ENCODE measurements around the gene CRYBG1.

DNA sequence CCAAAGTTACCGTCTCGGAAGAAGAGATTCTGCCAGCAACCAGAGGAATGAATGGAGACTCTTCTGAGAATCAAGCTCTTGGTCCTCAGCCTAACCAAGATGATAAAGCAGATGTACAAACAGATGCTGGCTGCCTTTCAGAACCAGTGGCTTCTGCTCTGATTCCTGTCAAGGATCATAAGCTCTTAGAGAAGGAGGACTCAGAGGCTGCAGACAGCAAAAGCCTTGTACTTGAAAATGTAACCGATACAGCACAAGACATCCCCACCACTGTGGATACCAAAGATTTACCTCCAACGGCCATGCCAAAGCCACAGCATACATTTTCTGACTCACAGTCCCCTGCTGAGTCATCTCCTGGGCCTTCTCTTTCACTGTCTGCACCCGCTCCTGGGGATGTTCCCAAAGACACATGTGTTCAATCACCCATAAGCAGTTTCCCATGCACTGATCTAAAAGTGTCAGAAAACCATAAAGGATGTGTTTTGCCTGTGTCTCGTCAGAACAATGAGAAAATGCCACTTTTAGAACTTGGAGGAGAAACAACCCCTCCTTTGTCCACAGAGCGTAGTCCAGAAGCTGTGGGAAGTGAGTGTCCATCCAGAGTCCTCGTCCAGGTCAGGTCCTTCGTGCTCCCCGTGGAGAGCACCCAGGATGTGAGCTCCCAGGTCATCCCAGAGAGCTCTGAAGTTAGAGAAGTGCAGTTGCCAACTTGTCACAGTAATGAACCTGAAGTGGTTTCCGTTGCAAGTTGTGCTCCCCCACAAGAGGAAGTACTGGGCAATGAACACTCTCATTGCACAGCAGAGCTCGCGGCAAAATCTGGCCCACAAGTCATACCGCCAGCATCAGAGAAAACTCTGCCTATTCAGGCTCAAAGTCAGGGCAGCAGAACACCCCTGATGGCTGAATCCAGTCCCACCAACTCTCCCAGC is 159.2 kb downstream of the CRYBG1 start:
- TF ChIP-seq, protein P1, sequence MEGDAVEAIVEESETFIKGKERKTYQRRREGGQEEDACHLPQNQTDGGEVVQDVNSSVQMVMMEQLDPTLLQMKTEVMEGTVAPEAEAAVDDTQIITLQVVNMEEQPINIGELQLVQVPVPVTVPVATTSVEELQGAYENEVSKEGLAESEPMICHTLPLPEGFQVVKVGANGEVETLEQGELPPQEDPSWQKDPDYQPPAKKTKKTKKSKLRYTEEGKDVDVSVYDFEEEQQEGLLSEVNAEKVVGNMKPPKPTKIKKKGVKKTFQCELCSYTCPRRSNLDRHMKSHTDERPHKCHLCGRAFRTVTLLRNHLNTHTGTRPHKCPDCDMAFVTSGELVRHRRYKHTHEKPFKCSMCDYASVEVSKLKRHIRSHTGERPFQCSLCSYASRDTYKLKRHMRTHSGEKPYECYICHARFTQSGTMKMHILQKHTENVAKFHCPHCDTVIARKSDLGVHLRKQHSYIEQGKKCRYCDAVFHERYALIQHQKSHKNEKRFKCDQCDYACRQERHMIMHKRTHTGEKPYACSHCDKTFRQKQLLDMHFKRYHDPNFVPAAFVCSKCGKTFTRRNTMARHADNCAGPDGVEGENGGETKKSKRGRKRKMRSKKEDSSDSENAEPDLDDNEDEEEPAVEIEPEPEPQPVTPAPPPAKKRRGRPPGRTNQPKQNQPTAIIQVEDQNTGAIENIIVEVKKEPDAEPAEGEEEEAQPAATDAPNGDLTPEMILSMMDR (conservative IDR thresholded peaks at IDR 0.05 in 1 of 2, IDR thresholded peaks at IDR 0.05 in 1 of 2; ENCODE audit: extremely low read depth in 1 of 2, insufficient read depth in 1 of 2, low read depth in 1 of 2, low read length in 2 of 2) = no peak
- no peak for TF ChIP-seq EZH2 (IDR thresholded peaks at IDR 0.05; ENCODE audit: borderline replicate concordance, low read length)

All from mammary epithelial cell (primary cell).